HEK293 (cell line): ENCODE results near the gene ENAM.

Source experiments
- ZBTB7A ChIP-seq: fragments of 450-650 bp; formaldehyde crosslinking; IDR thresholded peaks from 2 replicates; pipeline ENCODE4 v1.5.1; 2016; ENCODE audit warnings: low read depth, missing biosample characterization, missing genetic modification characterization
- ZFP69B ChIP-seq: fragments of 450-650 bp; formaldehyde crosslinking; IDR thresholded peaks from 2 replicates; pipeline ENCODE4 v1.5.1; 2016; ENCODE audit warnings: missing biosample characterization, missing genetic modification characterization
- ZNF211 ChIP-seq: fragments of 450-650 bp; formaldehyde crosslinking; IDR thresholded peaks from 2 replicates; pipeline ENCODE4 v1.5.1; 2016; ENCODE audit warnings: low read depth, missing biosample characterization, missing genetic modification characterization
- ZNF423 ChIP-seq: fragments of 450-650 bp; formaldehyde crosslinking; IDR thresholded peaks from 2 replicates; pipeline ENCODE4 v1.5.1; 2016; ENCODE audit warnings: missing biosample characterization, missing genetic modification characterization
- TF ChIP-seq, protein P1 (sequence below): fragments of 450-650 bp; formaldehyde crosslinking; IDR thresholded peaks from 2 replicates; pipeline ENCODE4 v1.5.1; 2016; ENCODE audit warnings: missing biosample characterization, missing genetic modification characterization
- TF ChIP-seq, protein P2 (sequence below): fragments of 450-650 bp; formaldehyde crosslinking; IDR thresholded peaks from 2 replicates; pipeline ENCODE4 v1.5.1; 2016; ENCODE audit warnings: missing biosample characterization, missing genetic modification characterization

DNA sequence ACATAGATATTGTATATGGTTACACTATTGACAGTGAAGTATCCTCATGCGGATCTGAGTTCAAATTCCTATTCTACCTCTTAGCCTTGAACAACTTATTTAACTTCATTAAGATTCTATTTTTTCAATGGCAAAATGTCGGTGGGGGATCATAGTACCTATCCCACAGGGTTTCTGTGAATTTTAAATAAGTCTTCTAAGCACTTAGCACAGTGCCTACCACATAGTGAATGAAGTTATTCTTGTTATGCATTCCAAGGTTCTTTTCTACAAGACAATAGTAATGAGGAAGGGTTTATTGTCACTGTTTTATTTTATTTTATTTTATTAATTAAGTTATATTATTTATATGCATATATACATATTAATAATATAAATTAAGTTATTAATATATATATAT, 8.8 kb upstream of the ENAM start:
- TF ChIP-seq ZNF211 (tag by site-specific recombination) (no peak), ZBTB7A (tag by site-specific recombination) (no peak), ZNF423 (no peak), ZFP69B (no peak)
- TF ChIP-seq, protein P1, sequence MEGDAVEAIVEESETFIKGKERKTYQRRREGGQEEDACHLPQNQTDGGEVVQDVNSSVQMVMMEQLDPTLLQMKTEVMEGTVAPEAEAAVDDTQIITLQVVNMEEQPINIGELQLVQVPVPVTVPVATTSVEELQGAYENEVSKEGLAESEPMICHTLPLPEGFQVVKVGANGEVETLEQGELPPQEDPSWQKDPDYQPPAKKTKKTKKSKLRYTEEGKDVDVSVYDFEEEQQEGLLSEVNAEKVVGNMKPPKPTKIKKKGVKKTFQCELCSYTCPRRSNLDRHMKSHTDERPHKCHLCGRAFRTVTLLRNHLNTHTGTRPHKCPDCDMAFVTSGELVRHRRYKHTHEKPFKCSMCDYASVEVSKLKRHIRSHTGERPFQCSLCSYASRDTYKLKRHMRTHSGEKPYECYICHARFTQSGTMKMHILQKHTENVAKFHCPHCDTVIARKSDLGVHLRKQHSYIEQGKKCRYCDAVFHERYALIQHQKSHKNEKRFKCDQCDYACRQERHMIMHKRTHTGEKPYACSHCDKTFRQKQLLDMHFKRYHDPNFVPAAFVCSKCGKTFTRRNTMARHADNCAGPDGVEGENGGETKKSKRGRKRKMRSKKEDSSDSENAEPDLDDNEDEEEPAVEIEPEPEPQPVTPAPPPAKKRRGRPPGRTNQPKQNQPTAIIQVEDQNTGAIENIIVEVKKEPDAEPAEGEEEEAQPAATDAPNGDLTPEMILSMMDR (tag by site-specific recombination), result no peak
- TF ChIP-seq, protein P2, sequence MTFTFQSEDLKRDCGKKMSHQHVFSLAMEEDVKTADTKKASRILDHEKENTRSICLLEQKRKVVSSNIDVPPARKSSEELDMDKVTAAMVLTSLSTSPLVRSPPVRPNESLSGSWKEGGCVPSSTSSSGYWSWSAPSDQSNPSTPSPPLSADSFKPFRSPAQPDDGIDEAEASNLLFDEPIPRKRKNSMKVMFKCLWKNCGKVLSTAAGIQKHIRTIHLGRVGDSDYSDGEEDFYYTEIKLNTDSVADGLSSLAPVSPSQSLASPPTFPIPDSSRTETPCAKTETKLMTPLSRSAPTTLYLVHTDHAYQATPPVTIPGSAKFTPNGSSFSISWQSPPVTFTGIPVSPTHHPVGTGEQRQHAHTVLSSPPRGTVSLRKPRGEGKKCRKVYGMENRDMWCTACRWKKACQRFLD (tag by site-specific recombination), result no peak
